IPS-18a (cell line): ENCODE results near the gene SLC1A4.
"Not testable (repeated sequence)": the region's sequence is repeated elsewhere in the genome, so short reads cannot be mapped to it uniquely, and the experiment has no call there.

ENCODE experiments used
- H3K27ac ChIP-seq: one replicate; pipeline ENCODE4 v1.5.1; 2013; ENCODE audit warnings: low read length
- H3K27me3 ChIP-seq: one replicate; pipeline ENCODE4 v1.6.1; 2013; ENCODE audit warnings: mild to moderate bottlenecking, low read length; ENCODE audit not compliant: control insufficient read depth, insufficient read depth
- H3K36me3 ChIP-seq: one replicate; pipeline ENCODE4 v1.6.1; 2013; ENCODE audit warnings: low read depth, low read length; ENCODE audit not compliant: control insufficient read depth
- H3K4me1 ChIP-seq: one replicate; pipeline ENCODE4 v1.6.1; 2013; ENCODE audit warnings: low read depth, low read length; ENCODE audit not compliant: control insufficient read depth
- H3K4me3 ChIP-seq: one replicate; pipeline ENCODE4 v1.5.1; 2013; ENCODE audit warnings: low read length
- H3K9ac ChIP-seq: one replicate; pipeline ENCODE4 v1.6.1; 2013; ENCODE audit warnings: mild to moderate bottlenecking, low read length, moderate library complexity
- H3K9me3 ChIP-seq: one replicate; pipeline ENCODE4 v1.6.1; 2013; ENCODE audit warnings: low read depth, low read length; ENCODE audit not compliant: control insufficient read depth

The SLC1A4 gene

DNA sequence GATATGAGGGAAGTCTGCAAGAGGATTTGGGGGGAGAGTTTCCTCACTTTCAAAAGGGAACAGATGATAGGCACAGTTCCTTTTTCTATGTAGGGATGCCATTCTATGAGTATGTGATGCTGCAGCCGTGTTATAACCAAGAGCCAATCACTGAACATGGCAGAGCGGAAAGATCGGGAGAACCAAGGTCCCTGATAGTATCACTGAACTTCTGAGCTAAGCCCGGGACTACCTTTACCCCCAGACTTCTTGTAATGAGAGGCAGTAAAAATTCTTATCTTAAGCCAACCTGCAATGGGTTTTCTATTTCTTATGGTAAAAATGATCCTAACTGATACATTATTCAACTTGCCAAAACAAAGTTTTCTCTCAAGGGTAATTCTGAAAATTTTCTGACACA, 21.6 kb upstream of the SLC1A4 start:
- no peak overlapping the region for H3K4me3 ChIP-seq
- H3K9me3 ChIP-seq, result no peaks in the 10 kb centered on the region
- H3K9ac ChIP-seq, result no peak overlapping the region
- H3K4me1 ChIP-seq, result no peaks in the 10 kb centered on the region
- H3K27ac ChIP-seq, result no peak overlapping the region
- no peaks in the 10 kb centered on the region for H3K27me3 ChIP-seq
- H3K36me3 ChIP-seq, result no peaks in the 10 kb centered on the region

DNA sequence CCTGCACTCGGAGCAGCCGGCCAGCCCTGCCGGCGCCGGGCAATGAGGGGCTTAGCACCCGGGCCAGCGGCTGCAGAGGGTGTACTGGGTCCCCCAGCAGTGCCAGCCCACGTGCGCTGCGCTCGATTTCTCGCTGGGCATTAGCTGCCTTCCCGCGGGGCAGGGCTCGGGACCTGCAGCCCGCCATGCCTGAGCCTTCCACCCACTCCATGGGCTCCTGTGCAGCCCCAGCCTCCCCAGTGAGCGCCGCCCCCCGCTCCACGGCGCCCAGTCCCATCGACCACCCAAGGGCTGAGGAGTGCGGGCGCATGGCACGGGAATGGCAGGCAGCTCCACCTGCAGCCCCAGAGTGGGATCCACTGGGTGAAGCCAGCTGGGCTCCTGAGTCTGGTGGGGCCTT, 20.1 kb upstream of the SLC1A4 start:
- not testable (repeated sequence) for H3K9me3 ChIP-seq, H3K27me3 ChIP-seq, H3K27ac ChIP-seq, H3K9ac ChIP-seq, H3K4me3 ChIP-seq, H3K36me3 ChIP-seq, H3K4me1 ChIP-seq

DNA sequence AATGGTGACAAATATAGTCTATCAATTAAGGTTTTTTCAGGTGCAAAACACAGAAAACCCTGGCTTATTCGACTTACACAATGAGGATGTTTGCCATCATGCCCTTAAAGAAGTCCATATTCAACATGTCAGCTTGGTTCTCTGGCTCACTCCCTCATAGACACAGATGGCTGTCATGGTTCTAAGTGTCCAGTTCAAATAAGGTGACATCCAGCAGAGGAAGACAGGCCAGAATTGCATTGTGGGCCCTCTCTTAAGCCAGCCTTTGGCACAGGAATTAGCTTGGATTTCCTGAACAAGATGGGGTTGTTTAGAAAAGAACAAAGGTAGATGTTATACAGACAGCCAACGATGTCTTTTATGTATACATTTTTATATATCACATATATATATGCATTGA, 18.7 kb upstream of the SLC1A4 start:
- H3K27me3 ChIP-seq, result no peaks in the 10 kb centered on the region
- no peak overlapping the region for H3K27ac ChIP-seq
- H3K36me3 ChIP-seq, result no peaks in the 10 kb centered on the region
- H3K9me3 ChIP-seq, result no peaks in the 10 kb centered on the region
- no peak overlapping the region for H3K9ac ChIP-seq
- H3K4me1 ChIP-seq, result peaks cover 5% of the 10 kb centered on the region
- H3K4me3 ChIP-seq, result no peak overlapping the region

- H3K9ac ChIP-seq, result no peak overlapping the region
- peaks cover 6% of the 10 kb centered on the region for H3K4me1 ChIP-seq
- H3K27me3 ChIP-seq, result no peaks in the 10 kb centered on the region
- H3K9me3 ChIP-seq, result no peaks in the 10 kb centered on the region
- H3K27ac ChIP-seq, result no peak overlapping the region
- H3K36me3 ChIP-seq, result no peaks in the 10 kb centered on the region
- H3K4me3 ChIP-seq, result no peak overlapping the region
These were observed 16.8 kb upstream of the SLC1A4 start for GRCh38 chr2:64972426-64972825.

DNA sequence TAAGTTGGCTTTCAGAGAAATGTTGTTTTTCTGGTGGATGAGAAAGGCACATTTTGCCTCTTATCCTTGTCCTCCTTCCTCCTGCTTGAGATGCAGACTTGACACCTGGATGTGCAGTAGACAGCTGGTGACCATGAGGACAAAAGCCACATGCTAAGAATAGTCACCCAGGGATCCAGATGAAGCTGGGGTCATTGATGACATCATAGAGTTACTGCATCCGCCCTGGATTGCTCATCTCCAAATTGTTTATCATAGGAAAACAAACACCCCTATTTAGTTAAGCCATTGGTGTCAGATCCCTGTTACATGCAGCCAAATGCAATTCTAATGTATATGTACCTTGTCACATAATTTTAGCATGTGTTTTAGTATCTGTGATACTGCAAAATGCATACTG, 16.3 kb upstream of the SLC1A4 start:
- Histone ChIP-seq H3K9me3 (no peaks in the 10 kb centered on the region), H3K36me3 (no peaks in the 10 kb centered on the region), H3K4me1 (peaks cover 6% of the 10 kb centered on the region), H3K27me3 (no peaks in the 10 kb centered on the region), H3K27ac (no peak overlapping the region), H3K4me3 (no peak overlapping the region), H3K9ac (no peak overlapping the region)

DNA sequence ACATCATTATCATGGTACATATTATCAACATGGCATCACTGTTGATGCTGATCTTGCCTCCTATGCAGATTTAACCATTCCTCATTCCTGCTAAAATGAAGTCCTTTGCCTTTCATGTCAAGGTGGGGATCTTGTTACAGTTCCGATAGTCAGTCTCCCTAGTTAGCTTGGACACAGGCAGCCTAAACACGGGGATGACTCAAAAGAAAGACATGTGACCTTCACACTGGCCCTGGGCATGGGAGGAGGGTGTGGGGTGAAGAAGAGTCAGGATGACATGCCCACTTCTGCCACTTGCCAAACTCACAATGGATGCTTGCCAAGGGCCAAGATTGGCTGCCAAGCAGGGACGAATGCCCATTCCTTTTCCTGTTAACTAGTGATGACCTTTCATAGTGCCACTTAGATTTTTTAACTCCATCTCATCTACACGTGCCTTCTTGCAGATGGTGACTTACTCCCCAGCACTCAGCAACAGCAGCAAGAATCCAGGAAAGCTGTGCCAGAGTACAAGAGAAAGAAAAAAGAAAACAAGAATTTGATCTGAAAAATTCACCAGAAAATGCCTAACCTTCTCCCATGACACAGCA, 13.9 kb upstream of the SLC1A4 start:
- Histone ChIP-seq H3K27ac (no peak overlapping the region), H3K36me3 (no peaks in the 10 kb centered on the region), H3K9ac (no peak overlapping the region), H3K27me3 (no peaks in the 10 kb centered on the region), H3K4me1 (peaks cover 6% of the 10 kb centered on the region), H3K4me3 (no peak overlapping the region), H3K9me3 (no peaks in the 10 kb centered on the region)

DNA sequence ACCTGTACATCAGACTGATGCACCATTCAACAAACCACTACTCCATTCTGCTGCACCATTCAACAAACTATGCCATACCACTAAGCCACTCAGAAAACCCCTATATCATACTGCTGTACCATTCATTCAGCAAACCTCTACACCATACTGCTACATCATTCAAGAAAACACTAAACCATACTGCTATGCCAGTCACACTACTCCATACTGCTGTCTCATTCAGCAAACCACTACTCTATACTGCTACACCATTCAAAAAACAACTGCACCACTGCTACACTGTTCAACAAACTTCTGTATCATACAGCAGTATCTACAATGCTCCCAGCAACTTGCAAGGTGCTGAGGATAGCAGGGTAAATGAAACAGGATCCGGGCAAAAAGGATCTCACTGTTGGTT, 12.9 kb upstream of the SLC1A4 start:
- H3K36me3 ChIP-seq, result no peaks in the 10 kb centered on the region
- H3K4me1 ChIP-seq, result peaks cover 6% of the 10 kb centered on the region
- H3K4me3 ChIP-seq, result no peak overlapping the region
- H3K27me3 ChIP-seq, result no peaks in the 10 kb centered on the region
- H3K9ac ChIP-seq, result no peak overlapping the region
- H3K27ac ChIP-seq, result no peak overlapping the region
- no peaks in the 10 kb centered on the region for H3K9me3 ChIP-seq

- Histone ChIP-seq H3K4me3 (no peak overlapping the region), H3K9ac (no peak overlapping the region), H3K27ac (no peak overlapping the region)
These were observed 10.5 kb upstream of the SLC1A4 start for GRCh38 chr2:64978514-64979268.

GRCh38 chr2:64979744-64980143, 9.5 kb upstream of the SLC1A4 start:
- no peak overlapping the region for H3K27ac ChIP-seq
- no peaks in the 10 kb centered on the region for H3K36me3 ChIP-seq
- H3K4me3 ChIP-seq, result no peak overlapping the region
- H3K9ac ChIP-seq, result no peak overlapping the region
- H3K27me3 ChIP-seq, result no peaks in the 10 kb centered on the region
- H3K9me3 ChIP-seq, result no peaks in the 10 kb centered on the region
- peaks cover 6% of the 10 kb centered on the region for H3K4me1 ChIP-seq

More at GRCh38 chr2:64978514-64979268, 10.5 kb upstream of the SLC1A4 start:
- H3K4me1 ChIP-seq, result peaks cover 6% of the 10 kb centered on the region
- no peaks in the 10 kb centered on the region for H3K27me3 ChIP-seq
- H3K9me3 ChIP-seq, result no peaks in the 10 kb centered on the region
- H3K36me3 ChIP-seq, result no peaks in the 10 kb centered on the region

- Histone ChIP-seq H3K27ac (no peak overlapping the region), H3K27me3 (no peaks in the 10 kb centered on the region), H3K36me3 (no peaks in the 10 kb centered on the region), H3K9ac (no peak overlapping the region), H3K9me3 (no peaks in the 10 kb centered on the region), H3K4me1 (peaks cover 3% of the 10 kb centered on the region), H3K4me3 (no peak overlapping the region)
These were observed 9.0 kb upstream of the SLC1A4 start for GRCh38 chr2:64980183-64980582.

- Histone ChIP-seq H3K4me3 (no peak overlapping the region), H3K36me3 (no peaks in the 10 kb centered on the region), H3K9me3 (no peaks in the 10 kb centered on the region), H3K27ac (no peak overlapping the region), H3K9ac (no peak overlapping the region), H3K4me1 (no peaks in the 10 kb centered on the region), H3K27me3 (peaks cover 13% of the 10 kb centered on the region)
These were observed 6.8 kb upstream of the SLC1A4 start for GRCh38 chr2:64982311-64982857.

DNA sequence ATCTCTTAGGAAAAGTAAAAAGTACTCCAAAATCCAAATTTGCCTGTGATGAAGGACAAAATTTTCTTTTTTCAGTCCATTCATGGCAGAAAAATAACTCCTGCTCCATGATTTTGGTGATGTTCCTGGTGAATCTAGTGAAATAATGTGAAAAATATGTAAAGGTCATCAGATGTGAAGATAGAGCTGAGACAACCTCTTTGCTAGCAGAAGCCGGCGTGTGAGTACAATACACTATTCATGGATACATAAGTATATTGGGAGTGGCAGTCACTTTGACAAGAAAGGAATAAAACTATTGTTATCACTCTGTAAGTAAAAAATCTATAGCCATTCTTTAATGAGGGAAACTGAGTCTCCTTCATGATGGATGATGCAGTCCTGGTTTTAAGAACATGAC, 6.3 kb upstream of the SLC1A4 start:
- Histone ChIP-seq H3K27ac (no peak overlapping the region), H3K36me3 (no peaks in the 10 kb centered on the region), H3K4me1 (no peaks in the 10 kb centered on the region), H3K4me3 (no peak overlapping the region), H3K27me3 (peaks cover 19% of the 10 kb centered on the region), H3K9me3 (no peaks in the 10 kb centered on the region), H3K9ac (no peak overlapping the region)
